LNCAP (cell line): ENCODE results near the gene SLC44A4.

Experiments used
- CTCF ChIP-seq: fragments of 450-650 bp; IDR thresholded peaks from 2 replicates; pipeline ENCODE4 v1.5.1; 2017; ENCODE audit warnings: mild to moderate bottlenecking

Gene SLC44A4

GRCh38 chr6:31878726-31879125, at the start of gene SLC44A4:
Gene SLC44A4 (minus strand): TSS chr6:31878997. CDS start chr6:31878980, 17 bp downstream.
- TF ChIP-seq CTCF: no peak

- TF ChIP-seq CTCF: no peak
Measured at GRCh38 chr6:31928672-31928939, 49.8 kb upstream of the SLC44A4 start.

- no peak for TF ChIP-seq CTCF
Measured at GRCh38 chr6:31927863-31928671, 49.3 kb upstream of the SLC44A4 start.

GRCh38 chr6:31927242-31927862, 48.6 kb upstream of the SLC44A4 start, which contains the start of gene C2:
Gene C2 (plus strand): TSS chr6:31927717. CDS start chr6:31927753, 36 bp downstream.
- no peak for TF ChIP-seq CTCF

- no peak for TF ChIP-seq CTCF
Measured at GRCh38 chr6:31922942-31923341, 44.1 kb upstream of the SLC44A4 start.

GRCh38 chr6:31920811-31921210, 42.0 kb upstream of the SLC44A4 start:
- TF ChIP-seq CTCF: no peak

- TF ChIP-seq CTCF: no peak
Measured at GRCh38 chr6:31919624-31920303, 41.0 kb upstream of the SLC44A4 start.
